ENCODE results near the gene FAM53B. TPM values are rescaled to one million over a fixed set of nuclear protein-coding genes. Genes with fewer than 3 reads are reported as not detected.

The FAM53B gene
- polyA plus RNA-seq, 1 of the 3 experiments (the other 2 are of a cell fraction) = 5.6 TPM

DNA sequence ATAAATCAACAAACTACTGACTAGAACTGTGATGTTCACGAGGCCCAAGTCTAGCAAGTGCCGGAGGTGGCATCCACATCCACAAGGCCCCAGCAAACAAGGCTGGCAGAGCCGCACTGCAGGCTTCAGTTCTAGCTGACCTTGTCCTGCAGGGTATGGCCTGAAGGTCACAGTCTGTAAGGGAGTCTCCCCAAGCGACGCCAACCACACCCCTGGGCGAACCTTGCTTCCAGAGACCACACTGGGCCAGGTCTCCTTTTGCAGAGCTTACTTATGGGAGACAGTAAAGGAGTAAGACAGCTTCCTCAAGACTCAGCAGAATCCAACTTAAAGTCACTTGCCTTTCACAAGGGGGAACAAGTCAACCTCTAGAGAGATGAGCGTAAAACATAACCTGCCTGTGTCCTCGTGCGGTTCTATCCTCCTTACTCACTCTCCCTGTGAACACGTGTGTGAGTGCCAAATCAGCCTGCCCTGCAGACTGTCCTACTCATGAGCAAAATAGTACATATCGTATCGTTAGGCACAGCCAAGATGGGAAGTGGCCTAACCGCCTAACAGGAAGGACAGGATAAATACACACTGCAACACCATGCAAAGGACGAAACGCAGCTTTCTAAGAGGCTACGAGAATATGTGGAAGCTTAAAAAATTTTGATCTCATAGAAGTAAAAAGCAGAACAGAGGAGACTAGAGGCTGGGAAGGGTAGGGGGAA lies 22.7 kb downstream of the FAM53B start:
- Histone ChIP-seq H3F3A (replicated peaks; ENCODE audit: insufficient read depth) (no peaks in the 10 kb centered on the region), H3K9me3 (no peaks in the 10 kb centered on the region), H3K4me2 (no peak overlapping the region), H3K36me3 (replicated peaks in 1 of 2; ENCODE audit: control insufficient read depth in 1 of 2, insufficient read depth in 2 of 2, low read length in 1 of 2) (peaks cover 0 to 4% of the 10 kb centered on the region in 2 experiments), H3K79me2 (ENCODE audit: insufficient read depth) (no peaks in the 10 kb centered on the region), H3K27me3 (ENCODE audit: insufficient read depth) (no peaks in the 10 kb centered on the region), H3K4me1 (ENCODE audit: control insufficient read depth in 1 of 2, insufficient read depth in 2 of 2, low read depth in 1 of 2, low read length in 1 of 2) (peaks cover 6 to 21% of the 10 kb centered on the region in 2 experiments; a peak in 2 of 4 replicates), H2AFZ (ENCODE audit: low read depth) (no peak overlapping the region), H3K9me2 (no peaks in the 10 kb centered on the region), H3K9ac (no peak overlapping the region), H4K20me1 (ENCODE audit: insufficient read depth) (0 out of 2 replicates have a peak, but pooled peaks cover 11% of the 10 kb centered on the region), H3K27ac (ENCODE audit: low read depth in 2 of 2, low read length in 1 of 2) (no peak overlapping the region), H3K4me3 (ENCODE audit: low read depth in 2 of 2, low read length in 1 of 2) (no peak overlapping the region)
- 96% methylated on average over 11 of the region's 16 CpGs for WGBS (ENCODE audit: low lambda C conversion rate)
- ChIA-PET CTCF (interaction anchor here (2.3 kb wide), 1 partner anchor 20 kb away, joined by 6 read pairs; no protein-coding TSS in a partner anchor), POLR2A (no interaction called here)
- no peak for DNase-seq
- TF ChIP-seq FOSL2 (IDR thresholded peaks at IDR 0.05; ENCODE audit: borderline replicate concordance, low read depth) (no peak), RXRA (IDR thresholded peaks at IDR 0.05; ENCODE audit: borderline replicate concordance, low read depth) (no peak), POLR2AphosphoS5 (IDR thresholded peaks at IDR 0.05; ENCODE audit: low read depth, low read length) (no peak), IRF3 (IDR thresholded peaks at IDR 0.05; ENCODE audit: low read depth, low read length) (no peak), NRF1 (IDR thresholded peaks at IDR 0.05; ENCODE audit: low read depth, low read length) (no peak), TAF1 (IDR thresholded peaks at IDR 0.05; ENCODE audit: borderline replicate concordance, low read depth, low read length) (no peak), RAD21 (IDR thresholded peaks at IDR 0.05; ENCODE audit: low read length) (no peak), JUND (IDR thresholded peaks at IDR 0.05) (no peak), MEF2A (IDR thresholded peaks at IDR 0.05; ENCODE audit: borderline replicate concordance, low read depth) (no peak), SMC3 (IDR thresholded peaks at IDR 0.05; ENCODE audit: low read depth, low read length) (no peak), RFX5 (IDR thresholded peaks at IDR 0.05; ENCODE audit: low read length) (no peak), NFIC (IDR thresholded peaks at IDR 0.05; ENCODE audit: borderline replicate concordance) (no peak), GABPA (IDR thresholded peaks at IDR 0.05; ENCODE audit: low read depth) (no peak), FOXM1 (IDR thresholded peaks at IDR 0.05; ENCODE audit: low read depth) (no peak)
- TF ChIP-seq, protein P1, sequence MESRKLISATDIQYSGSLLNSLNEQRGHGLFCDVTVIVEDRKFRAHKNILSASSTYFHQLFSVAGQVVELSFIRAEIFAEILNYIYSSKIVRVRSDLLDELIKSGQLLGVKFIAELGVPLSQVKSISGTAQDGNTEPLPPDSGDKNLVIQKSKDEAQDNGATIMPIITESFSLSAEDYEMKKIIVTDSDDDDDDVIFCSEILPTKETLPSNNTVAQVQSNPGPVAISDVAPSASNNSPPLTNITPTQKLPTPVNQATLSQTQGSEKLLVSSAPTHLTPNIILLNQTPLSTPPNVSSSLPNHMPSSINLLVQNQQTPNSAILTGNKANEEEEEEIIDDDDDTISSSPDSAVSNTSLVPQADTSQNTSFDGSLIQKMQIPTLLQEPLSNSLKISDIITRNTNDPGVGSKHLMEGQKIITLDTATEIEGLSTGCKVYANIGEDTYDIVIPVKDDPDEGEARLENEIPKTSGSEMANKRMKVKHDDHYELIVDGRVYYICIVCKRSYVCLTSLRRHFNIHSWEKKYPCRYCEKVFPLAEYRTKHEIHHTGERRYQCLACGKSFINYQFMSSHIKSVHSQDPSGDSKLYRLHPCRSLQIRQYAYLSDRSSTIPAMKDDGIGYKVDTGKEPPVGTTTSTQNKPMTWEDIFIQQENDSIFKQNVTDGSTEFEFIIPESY (IDR thresholded peaks at IDR 0.05; ENCODE audit: borderline replicate concordance, low read depth) = no peak
- TF ChIP-seq, protein P2, sequence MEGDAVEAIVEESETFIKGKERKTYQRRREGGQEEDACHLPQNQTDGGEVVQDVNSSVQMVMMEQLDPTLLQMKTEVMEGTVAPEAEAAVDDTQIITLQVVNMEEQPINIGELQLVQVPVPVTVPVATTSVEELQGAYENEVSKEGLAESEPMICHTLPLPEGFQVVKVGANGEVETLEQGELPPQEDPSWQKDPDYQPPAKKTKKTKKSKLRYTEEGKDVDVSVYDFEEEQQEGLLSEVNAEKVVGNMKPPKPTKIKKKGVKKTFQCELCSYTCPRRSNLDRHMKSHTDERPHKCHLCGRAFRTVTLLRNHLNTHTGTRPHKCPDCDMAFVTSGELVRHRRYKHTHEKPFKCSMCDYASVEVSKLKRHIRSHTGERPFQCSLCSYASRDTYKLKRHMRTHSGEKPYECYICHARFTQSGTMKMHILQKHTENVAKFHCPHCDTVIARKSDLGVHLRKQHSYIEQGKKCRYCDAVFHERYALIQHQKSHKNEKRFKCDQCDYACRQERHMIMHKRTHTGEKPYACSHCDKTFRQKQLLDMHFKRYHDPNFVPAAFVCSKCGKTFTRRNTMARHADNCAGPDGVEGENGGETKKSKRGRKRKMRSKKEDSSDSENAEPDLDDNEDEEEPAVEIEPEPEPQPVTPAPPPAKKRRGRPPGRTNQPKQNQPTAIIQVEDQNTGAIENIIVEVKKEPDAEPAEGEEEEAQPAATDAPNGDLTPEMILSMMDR (IDR thresholded peaks at IDR 0.05) = no peak
